WI38 (cell line): ENCODE results near the gene ADH7.

Experiments used
- H3K4me3 ChIP-seq: 2 replicates; pipeline ENCODE4 v1.5.1; 2011; ENCODE audit warnings: low read depth, mild to moderate bottlenecking, control low read depth, low read length
- TF ChIP-seq, protein P1 (sequence below): IDR thresholded peaks from 2 replicates; pipeline ENCODE4 v1.5.1; 2012; ENCODE audit warnings: low read depth, mild to moderate bottlenecking, control low read depth, low read length

ADH7 gene

DNA sequence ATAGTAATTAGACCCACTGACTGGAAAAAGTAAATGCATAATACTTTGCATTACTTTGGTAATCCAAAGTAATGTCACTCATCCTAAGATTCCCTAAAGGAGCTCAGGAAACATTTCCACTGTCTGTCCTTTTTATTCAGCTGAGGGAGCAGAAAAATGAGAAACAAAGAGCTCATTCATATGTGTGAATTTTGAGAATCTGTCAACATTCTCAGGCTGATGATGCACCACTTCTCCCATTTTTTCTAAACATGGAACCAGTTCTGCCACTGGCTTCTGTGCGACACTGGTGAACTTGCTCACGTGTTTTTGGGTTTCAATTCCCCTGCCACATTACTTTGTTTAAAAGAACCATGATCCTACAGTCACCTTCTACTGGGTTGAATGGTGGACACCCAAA, 28.4 kb upstream of the ADH7 start:
- H3K4me3 ChIP-seq, result no peak overlapping the region
- TF ChIP-seq, protein P1, sequence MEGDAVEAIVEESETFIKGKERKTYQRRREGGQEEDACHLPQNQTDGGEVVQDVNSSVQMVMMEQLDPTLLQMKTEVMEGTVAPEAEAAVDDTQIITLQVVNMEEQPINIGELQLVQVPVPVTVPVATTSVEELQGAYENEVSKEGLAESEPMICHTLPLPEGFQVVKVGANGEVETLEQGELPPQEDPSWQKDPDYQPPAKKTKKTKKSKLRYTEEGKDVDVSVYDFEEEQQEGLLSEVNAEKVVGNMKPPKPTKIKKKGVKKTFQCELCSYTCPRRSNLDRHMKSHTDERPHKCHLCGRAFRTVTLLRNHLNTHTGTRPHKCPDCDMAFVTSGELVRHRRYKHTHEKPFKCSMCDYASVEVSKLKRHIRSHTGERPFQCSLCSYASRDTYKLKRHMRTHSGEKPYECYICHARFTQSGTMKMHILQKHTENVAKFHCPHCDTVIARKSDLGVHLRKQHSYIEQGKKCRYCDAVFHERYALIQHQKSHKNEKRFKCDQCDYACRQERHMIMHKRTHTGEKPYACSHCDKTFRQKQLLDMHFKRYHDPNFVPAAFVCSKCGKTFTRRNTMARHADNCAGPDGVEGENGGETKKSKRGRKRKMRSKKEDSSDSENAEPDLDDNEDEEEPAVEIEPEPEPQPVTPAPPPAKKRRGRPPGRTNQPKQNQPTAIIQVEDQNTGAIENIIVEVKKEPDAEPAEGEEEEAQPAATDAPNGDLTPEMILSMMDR, result no peak

DNA sequence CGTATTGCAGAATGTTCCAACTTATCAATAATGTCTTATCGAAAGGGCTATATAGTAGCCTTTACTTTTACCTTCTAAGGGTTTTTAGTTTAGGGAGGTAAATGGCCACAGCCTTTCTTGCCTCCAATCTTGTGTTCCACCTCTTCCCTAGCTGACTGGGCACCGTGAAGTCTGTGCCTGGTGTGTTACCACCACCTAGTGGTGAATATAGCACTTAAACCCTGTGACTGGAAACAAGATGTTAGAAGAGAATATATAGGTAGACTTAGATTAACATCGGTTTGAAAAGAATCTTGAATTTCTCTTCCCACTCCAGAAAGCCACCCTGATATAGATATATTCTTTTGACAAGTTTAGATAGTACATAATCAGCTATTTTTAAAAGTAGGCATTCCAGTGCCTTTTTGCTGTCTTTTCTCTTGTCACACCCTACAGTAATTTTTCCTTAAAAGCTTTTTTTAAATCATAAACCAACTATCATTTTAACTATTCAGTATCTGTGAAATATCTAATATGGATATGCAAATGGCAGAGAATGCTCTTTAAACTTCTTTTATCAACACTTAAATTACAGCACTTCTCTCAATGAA, 27.8 kb upstream of the ADH7 start:
- no peak overlapping the region for H3K4me3 ChIP-seq
- TF ChIP-seq, protein P1, result peak; percentile 59

DNA sequence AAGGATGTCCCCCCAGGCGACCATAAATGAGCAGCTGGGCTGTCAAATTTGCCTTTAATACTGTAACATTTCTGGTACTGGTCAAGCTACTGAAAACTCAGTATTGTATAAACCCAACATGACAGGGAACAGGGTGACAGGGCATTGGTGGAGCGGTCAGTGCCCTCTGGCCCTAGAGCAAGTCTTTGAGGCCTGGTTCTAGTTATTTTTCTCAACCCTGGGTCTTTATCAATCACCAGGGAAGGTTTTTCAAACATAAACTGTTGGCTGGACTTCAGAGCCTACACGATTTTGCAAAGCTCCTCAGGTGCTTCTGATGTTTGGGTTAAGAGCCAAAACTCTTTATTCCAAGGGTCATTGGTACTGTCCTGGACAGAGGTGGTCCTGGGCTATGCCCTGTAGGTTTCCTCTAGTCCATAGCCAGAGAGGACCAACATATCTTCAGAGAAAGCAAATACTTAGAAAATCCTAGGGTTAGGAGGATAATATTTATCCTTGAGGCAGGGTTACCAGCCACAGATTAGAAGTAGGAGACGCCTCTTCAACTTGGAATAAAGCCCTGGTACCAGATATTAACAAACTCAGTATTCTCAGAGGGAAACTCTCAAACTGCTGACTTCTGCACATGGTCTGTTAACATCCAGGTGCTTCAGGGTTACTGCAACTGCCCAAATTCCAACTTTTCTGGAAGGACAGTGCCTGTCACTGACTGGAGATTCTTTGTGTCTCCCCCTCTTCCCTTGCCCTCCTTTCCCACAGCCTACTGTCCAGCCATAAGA, 26.7 kb upstream of the ADH7 start:
- TF ChIP-seq, protein P1, result no peak
- no peak overlapping the region for H3K4me3 ChIP-seq

DNA sequence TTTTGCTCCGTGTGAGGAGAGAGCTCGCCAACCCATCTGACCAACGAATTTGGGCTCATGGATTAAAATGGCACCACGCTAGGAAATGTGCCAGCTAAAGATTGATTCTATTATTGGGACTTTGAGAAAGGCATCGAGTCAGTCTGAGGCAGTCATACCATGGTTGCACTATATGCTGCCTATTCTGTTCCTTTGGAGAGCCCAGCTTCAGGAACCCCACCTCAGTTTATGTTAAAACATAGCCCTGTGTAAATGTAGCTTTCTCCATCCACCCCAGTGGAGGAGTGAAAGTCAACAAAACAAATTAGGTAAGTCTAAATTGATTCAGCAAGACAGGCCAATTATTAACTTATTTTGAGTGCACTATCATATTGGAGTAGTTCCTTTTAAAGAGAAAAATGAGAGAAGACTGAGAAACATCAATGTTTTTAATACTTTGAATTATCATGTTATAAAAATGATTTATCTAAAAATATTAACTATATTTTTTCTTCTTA, 24.5 kb upstream of the ADH7 start:
- H3K4me3 ChIP-seq, result no peak overlapping the region
- TF ChIP-seq, protein P1, result no peak

DNA sequence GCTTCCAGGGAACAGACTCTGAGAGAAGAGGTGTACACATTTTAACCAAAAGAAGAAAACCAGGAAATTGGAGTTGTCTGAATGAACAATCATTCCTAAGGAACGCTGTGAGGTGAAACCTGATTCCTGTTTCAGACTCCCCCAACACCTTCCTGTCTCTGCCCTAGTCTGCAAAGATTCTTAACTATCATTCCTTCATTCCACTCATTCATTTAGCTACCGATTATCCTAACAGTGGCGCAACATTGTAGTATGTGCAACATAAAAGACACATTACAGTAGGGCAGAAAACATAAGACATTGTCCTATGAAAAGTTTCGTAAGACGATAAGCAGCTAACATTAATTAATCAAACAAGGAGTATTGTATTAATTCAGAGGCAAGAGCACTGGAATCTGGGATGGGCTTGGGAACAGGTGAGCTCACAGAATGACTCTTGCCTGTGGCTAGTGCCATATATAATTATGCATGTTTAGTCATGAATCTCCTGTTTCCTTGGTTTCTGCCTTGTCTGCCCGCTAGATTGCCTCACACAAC, 23.8 kb upstream of the ADH7 start:
- TF ChIP-seq, protein P1, result no peak
- no peak overlapping the region for H3K4me3 ChIP-seq

DNA sequence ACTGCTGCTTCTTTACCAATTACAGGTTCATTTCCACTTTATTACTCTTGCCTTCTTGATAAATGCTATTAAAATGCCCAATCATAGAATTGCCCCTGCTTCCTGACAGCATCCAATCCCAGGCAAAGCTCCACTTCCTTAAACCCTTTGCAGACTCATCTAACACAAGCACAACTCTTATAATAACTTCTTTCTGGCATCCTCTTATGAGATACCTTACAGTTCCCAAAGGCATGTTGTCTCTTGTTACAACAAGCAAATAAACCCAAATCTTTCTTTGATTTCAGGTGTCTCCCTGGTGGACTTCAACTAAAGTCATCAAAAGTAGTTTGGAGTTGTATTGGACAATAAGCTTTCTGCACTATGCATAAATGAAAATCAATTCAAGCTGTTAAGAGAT, 22.5 kb upstream of the ADH7 start:
- H3K4me3 ChIP-seq, result no peak overlapping the region

DNA sequence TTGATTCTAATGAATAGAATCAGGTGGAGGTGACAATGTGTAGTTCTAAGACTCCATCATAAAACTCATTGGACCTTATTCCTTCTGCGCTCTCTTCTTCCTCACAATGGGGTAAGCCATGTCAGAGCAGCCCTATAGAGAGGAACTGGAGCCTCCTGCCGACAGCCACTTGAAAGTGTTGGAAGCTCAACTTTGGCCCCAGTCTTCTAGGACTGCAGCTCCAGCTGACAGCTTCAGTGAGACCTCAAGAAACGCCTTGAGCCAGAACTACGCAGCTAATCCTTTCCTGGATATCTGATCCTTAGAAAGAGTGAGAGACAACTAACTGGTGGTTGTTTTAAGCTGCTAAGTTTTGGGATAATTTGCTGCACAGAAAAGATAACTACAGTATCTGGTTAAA, 22.1 kb upstream of the ADH7 start:
- TF ChIP-seq, protein P1, result no peak
- H3K4me3 ChIP-seq, result no peak overlapping the region

More for the DNA sequence above, 22.5 kb upstream of the ADH7 start:
- TF ChIP-seq, protein P1, result no peak
